Measurements from ENCODE around the gene RCE1. TPM values are rescaled to one million over a fixed set of nuclear protein-coding genes. Genes with fewer than 3 reads are reported as not detected.
A peak's percentile ranks its signal among the peaks of the same experiment; 100 is the strongest.

The RCE1 gene
- total RNA-seq, 4 donors from 2014 or later, result 6.6 to 11.8 (median 8.3) TPM

DNA sequence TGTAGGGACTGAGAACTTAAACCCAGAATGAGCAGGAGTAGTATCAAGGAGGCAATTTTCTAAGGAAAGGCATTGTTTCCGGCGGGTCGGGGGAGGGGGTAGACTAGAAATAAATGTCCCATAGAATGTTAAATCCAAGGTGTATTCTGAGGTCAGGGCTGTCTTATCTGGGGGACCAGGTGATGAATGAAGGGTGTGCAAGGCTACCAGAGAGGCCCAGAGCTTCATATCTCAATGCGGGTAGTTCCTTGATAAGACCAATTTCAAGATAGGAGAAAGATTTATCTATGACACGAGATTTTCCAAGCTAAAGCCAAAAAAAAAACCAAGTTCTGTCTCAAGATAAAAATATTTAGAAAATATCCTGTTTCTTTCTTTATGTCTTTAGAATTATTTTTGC is 8.3 kb upstream of the RCE1 start:
- Histone ChIP-seq H3K27me3 (no peaks in the 10 kb centered on the region), H3K4me3 (no peak overlapping the region), H3K4me1 (no peaks in the 10 kb centered on the region), H3K27ac (no peak overlapping the region), H3K36me3 (no peaks in the 10 kb centered on the region), H3K9me3 (no peaks in the 10 kb centered on the region)
- ATAC-seq, result no peak
- intact Hi-C loops (cut with DNase I; ENCODE audit: low total_unique reads), result loop anchor here (1.0 to 10.0 kb wide), 3 partner anchors 141 to 426 kb away; partner anchors contain the start of genes CCDC87 and CCS
- TF ChIP-seq POLR2A (IDR thresholded peaks at IDR 0.05), result no peak
- TF ChIP-seq, protein P1, sequence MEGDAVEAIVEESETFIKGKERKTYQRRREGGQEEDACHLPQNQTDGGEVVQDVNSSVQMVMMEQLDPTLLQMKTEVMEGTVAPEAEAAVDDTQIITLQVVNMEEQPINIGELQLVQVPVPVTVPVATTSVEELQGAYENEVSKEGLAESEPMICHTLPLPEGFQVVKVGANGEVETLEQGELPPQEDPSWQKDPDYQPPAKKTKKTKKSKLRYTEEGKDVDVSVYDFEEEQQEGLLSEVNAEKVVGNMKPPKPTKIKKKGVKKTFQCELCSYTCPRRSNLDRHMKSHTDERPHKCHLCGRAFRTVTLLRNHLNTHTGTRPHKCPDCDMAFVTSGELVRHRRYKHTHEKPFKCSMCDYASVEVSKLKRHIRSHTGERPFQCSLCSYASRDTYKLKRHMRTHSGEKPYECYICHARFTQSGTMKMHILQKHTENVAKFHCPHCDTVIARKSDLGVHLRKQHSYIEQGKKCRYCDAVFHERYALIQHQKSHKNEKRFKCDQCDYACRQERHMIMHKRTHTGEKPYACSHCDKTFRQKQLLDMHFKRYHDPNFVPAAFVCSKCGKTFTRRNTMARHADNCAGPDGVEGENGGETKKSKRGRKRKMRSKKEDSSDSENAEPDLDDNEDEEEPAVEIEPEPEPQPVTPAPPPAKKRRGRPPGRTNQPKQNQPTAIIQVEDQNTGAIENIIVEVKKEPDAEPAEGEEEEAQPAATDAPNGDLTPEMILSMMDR (IDR thresholded peaks at IDR 0.05 in 4 of 5, conservative IDR thresholded peaks at IDR 0.05 in 1 of 5), result no peak
- in situ Hi-C loops (cut with MboI; ENCODE audit: low sequenced_read_pairs in 4 of 4), result loop anchor here (5.0 to 25.0 kb wide), 5 partner anchors 140 to 430 kb away; partner anchors contain the start of genes CCDC87 (in 2 of the 4), CCS (in 2 of the 4) and NPAS4 (in 1 of the 4)
- no peak for DNase-seq

DNA sequence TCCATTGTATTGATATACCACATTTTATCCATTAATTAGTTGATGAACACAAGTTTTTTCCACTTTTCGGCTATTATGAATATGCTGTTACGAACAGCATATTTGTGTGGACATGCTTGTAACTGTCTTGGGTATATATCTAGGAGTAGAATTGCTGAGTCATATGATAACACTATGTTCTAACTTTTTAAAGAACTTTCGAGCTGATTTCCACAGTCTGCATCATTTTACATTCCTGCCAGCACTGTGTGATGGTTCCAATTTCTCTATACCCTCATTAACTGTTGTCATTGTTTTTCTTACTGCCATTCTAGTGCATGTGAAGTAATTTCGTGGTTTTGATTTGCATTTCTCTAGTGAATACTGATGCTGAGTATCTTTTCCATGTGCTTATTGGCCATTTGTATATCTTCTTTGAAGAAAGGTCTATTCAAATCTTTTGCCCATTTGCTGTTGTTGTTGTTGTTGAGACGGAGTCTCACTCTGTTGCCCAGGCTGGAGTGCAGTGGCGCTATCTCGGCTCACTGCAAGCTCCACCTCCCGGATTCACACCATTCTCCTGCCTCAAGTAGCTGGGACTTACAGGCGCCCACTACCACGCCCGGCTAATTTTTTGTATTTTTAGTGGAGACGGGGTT is 7.4 kb upstream of the RCE1 start:
- no peak overlapping the region for H3K4me3 ChIP-seq
- no peak overlapping the region for H3K27ac ChIP-seq
- no peaks in the 10 kb centered on the region for H3K9me3 ChIP-seq
- ATAC-seq, result no peak
- in situ Hi-C loops (cut with MboI; ENCODE audit: low sequenced_read_pairs in 4 of 4) (loop anchor here (10.0 to 25.0 kb wide), 4 partner anchors 141 to 431 kb away; partner anchors contain the start of genes CCDC87 (in 2 of the 4), CCS (in 2 of the 4) and NPAS4 (in 1 of the 4)), intact Hi-C loops (cut with DNase I; ENCODE audit: low total_unique reads) (loop anchor here (2.0 to 10.0 kb wide), 2 partner anchors 241 to 427 kb away; partner anchors contain the start of genes CCDC87 and CCS)
- no peak for TF ChIP-seq POLR2A (IDR thresholded peaks at IDR 0.05)
- TF ChIP-seq, protein P1 (IDR thresholded peaks at IDR 0.05 in 4 of 5, conservative IDR thresholded peaks at IDR 0.05 in 1 of 5), result no peak
- no peaks in the 10 kb centered on the region for H3K36me3 ChIP-seq
- no peak for DNase-seq
- no peaks in the 10 kb centered on the region for H3K4me1 ChIP-seq
- no peaks in the 10 kb centered on the region for H3K27me3 ChIP-seq

DNA sequence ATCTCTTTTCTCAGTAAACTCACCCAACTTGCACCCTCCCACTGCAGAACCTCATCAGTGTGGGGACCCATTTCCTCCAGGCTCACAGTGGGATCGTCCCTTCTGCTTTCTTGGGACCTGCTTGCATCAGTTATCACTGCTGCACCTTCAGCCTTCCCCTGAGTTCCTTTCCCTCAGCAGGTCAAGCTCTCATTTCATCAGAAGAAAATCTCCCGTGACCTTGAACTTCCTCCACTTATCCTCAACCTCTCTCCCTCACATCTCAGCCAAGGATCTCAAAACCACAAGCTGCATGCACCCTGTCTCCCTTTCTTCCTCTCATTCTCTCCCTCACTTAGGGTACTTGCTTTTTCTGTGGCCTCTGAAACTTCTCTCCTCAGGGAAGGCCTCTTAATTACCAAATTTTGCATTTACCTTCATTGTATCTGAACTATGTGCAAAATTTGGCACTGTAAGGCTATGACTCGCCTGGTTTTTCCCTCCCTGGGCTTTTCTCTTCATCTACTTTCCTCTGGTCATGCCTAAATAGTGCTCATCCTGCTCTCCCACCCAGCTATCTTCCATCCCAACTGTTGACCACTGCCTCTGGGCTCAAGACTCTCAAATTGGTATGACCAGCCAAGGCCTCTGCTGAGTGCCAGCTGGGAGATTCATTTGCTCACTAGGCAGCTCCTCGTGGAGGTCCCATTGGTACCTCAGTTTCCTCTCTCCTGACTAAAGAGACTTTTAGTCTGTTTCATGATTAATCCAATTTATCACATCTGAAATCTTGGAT is 2.7 kb upstream of the RCE1 start:
- in situ Hi-C loops (cut with MboI; ENCODE audit: low sequenced_read_pairs in 4 of 4), result loop anchor here in 3 of 4 donors (25.0 kb wide), 2 partner anchors 253 to 428 kb away; partner anchors contain the start of genes CCDC87 (in 2 of the 3), CCS (in 2 of the 3) and NPAS4 (in 1 of the 3)
- no peak for DNase-seq
- intact Hi-C loops (cut with DNase I; ENCODE audit: low total_unique reads), result loop anchor here (5.0 kb wide), 1 partner anchor 117 kb away; the partner anchor contains the start of gene PC

DNA sequence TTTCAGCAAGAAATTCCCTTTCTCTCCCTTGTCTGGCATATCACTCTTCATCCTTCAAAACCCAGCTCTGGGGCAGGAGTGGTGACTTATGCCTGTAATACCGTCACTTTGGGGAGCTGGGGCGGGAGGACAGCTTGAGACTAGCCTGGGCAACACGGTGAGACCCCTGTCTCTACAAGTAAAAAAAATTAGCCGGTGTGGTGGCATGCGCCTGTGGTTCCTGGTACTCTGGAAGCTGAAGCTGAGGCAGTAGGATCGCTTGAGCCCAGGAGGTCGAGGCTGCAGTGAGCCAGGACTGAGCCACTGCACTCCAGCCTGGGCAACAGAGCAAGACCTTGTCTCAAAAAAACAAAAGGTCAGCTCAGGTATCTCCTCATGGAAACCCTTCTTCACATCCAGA is 1.4 kb upstream of the RCE1 start:
- Histone ChIP-seq H3K27me3 (no peaks in the 10 kb centered on the region), H3K4me1 (peaks cover 18 to 25% of the 10 kb centered on the region in 2 donors)
- DNase-seq, result no peak

More for the DNA sequence above, 2.7 kb upstream of the RCE1 start:
- no peak for TF ChIP-seq POLR2A (IDR thresholded peaks at IDR 0.05)
- TF ChIP-seq, protein P1 (IDR thresholded peaks at IDR 0.05 in 4 of 5, conservative IDR thresholded peaks at IDR 0.05 in 1 of 5), result no peak
- Histone ChIP-seq H3K27ac (no peak overlapping the region), H3K4me3 (no peak overlapping the region), H3K27me3 (no peaks in the 10 kb centered on the region), H3K36me3 (peaks cover 0 to 8% of the 10 kb centered on the region in 2 donors), H3K9me3 (no peaks in the 10 kb centered on the region), H3K4me1 (peaks cover 18 to 25% of the 10 kb centered on the region in 2 donors)
- ATAC-seq, result no peak

More for the DNA sequence above, 1.4 kb upstream of the RCE1 start:
- no peak for ATAC-seq
- no peaks in the 10 kb centered on the region for H3K9me3 ChIP-seq
- no peak for TF ChIP-seq POLR2A (IDR thresholded peaks at IDR 0.05)
- TF ChIP-seq, protein P1 (IDR thresholded peaks at IDR 0.05 in 4 of 5, conservative IDR thresholded peaks at IDR 0.05 in 1 of 5), result no peak
- H3K36me3 ChIP-seq, result peaks cover 0 to 22% of the 10 kb centered on the region in 2 donors
- intact Hi-C loops (cut with DNase I; ENCODE audit: low total_unique reads) (loop anchor here (5.0 kb wide), 1 partner anchor 115 kb away; the partner anchor contains the start of gene PC), in situ Hi-C loops (cut with MboI; ENCODE audit: low sequenced_read_pairs in 4 of 4) (loop anchor here in 3 of 4 donors (25.0 kb wide), 2 partner anchors 255 to 430 kb away; partner anchors contain the start of genes CCDC87 (in 2 of the 3), CCS (in 2 of the 3) and NPAS4 (in 1 of the 3))
- H3K27ac ChIP-seq, result peak overlapping the region in 1 of 4 donors; percentile 95
- H3K4me3 ChIP-seq, result peak overlapping the region; percentile 95 to 99 (median 98)
